ENCODE results near the gene ARMH4. TPM values are rescaled to one million over a fixed set of nuclear protein-coding genes. Genes with fewer than 3 reads are reported as not detected.
A peak's percentile ranks its signal among the peaks of the same experiment; 100 is the strongest.

Gene ARMH4
- total and polyA plus RNA-seq, 10 of the 15 experiments (the other 5 are each of a cell fraction or from before 2014, with no cell fraction given): 0.50 to 0.97 (median 0.60) TPM; not detected in 7

GRCh38 chr14:58177125-58177524, 25.1 kb upstream of the ARMH4 start (continued):
- no peak for TF ChIP-seq MEF2A (IDR thresholded peaks at IDR 0.05; ENCODE audit: insufficient read depth, low read depth, low read length)

- DNase-seq (ENCODE audit: low read depth, low spot score) (peak; percentile 42), FAIRE-seq (peak; percentile 95), ATAC-seq (peak; percentile 97)
- Histone ChIP-seq H3K4me3 (no peak overlapping the region), H3K79me2 (ENCODE audit: control insufficient read depth, insufficient read depth, low read length) (no peaks in the 10 kb centered on the region), H3K4me1 (ENCODE audit: control insufficient read depth, insufficient read depth, low read length) (no peaks in the 10 kb centered on the region), H3K27ac (ENCODE audit: control insufficient read depth, insufficient read depth) (no peak overlapping the region), H3K27me3 (replicated peaks in 1 of 2; ENCODE audit: control insufficient read depth in 2 of 2, insufficient read depth in 2 of 2, low read length in 1 of 2) (no peaks in the 10 kb centered on the region), H3K9ac (ENCODE audit: control insufficient read depth, insufficient read depth, low read length) (no peak overlapping the region), H4K20me1 (ENCODE audit: control insufficient read depth, insufficient read depth) (no peaks in the 10 kb centered on the region), H3K9me3 (replicated peaks; ENCODE audit: control insufficient read depth, insufficient read depth, low read length) (no peaks in the 10 kb centered on the region), H3K36me3 (ENCODE audit: control insufficient read depth in 2 of 2, insufficient read depth in 2 of 2, low read length in 1 of 2) (no peaks in the 10 kb centered on the region), H3K4me2 (ENCODE audit: control insufficient read depth, insufficient read depth) (no peak overlapping the region), H2AFZ (ENCODE audit: control insufficient read depth, low read depth, low read length) (peak overlapping the region; percentile 11)
- ChIA-PET RAD21 (ENCODE audit: unreplicated experiment) (interaction anchor here (1.1 kb wide), 1 partner anchor 29 kb away, joined by 3 read pairs; the partner anchor contains the start of gene ACTR10), POLR2A (no interaction called here), SMC1A (ENCODE audit: uncharacterized antibody, unreplicated experiment) (no interaction called here), CTCF (interaction anchor here (0.6 kb wide), 1 partner anchor 11 kb away, joined by 3 read pairs; no protein-coding TSS in a partner anchor)
- in situ Hi-C loops (cut with MboI): no loop called here
- intact Hi-C loops (cut with micrococcal nuclease; ENCODE audit: unreplicated experiment): no loop called here
- BruUV-seq (replicated peaks): no TSS peak
- WGBS (ENCODE audit: insufficient coverage, insufficient replicate concordance, low lambda C conversion rate, missing lambda C conversion rate): 30% methylated on average over 6 of the region's 6 CpGs
- TF ChIP-seq HDAC2 (IDR thresholded peaks at IDR 0.05) (no peak), NFYB (IDR thresholded peaks at IDR 0.05; ENCODE audit: insufficient read depth, low read depth, low read length) (peak; percentile 45; the same call in 1 of the 2 replicates), NFYA (IDR thresholded peaks at IDR 0.05; ENCODE audit: borderline replicate concordance, low read depth, low read length) (no peak), RELB (IDR thresholded peaks at IDR 0.05; ENCODE audit: low read depth) (no peak), SREBF1 (IDR thresholded peaks at IDR 0.05; ENCODE audit: low read length) (0 out of 2 replicates have a peak, but pooled peaks have one; percentile 30), PAX8 (IDR thresholded peaks at IDR 0.05) (no peak), MXI1 (IDR thresholded peaks at IDR 0.05; ENCODE audit: low read depth, low read length) (no peak), REST (IDR thresholded peaks at IDR 0.05; ENCODE audit: low read depth, low read length) (0 out of 2 replicates have a peak, but pooled peaks have one; percentile 26), TCF3 (IDR thresholded peaks at IDR 0.05; ENCODE audit: borderline replicate concordance, insufficient read depth, low read depth, low read length) (0 out of 2 replicates have a peak, but pooled peaks have one; percentile 48), MAX (IDR thresholded peaks at IDR 0.05; ENCODE audit: low read depth, low read length) (no peak), ATF7 (IDR thresholded peaks at IDR 0.05; ENCODE audit: low read depth) (no peak), PKNOX1 (IDR thresholded peaks at IDR 0.05) (no peak), BMI1 (IDR thresholded peaks at IDR 0.05; ENCODE audit: borderline replicate concordance) (no peak), SIX5 (IDR thresholded peaks at IDR 0.05; ENCODE audit: low read depth, low read length, severe bottlenecking) (no peak), RELA (IDR thresholded peaks at IDR 0.05; ENCODE audit: borderline replicate concordance, partially characterized antibody) (no peak)
Observed at GRCh38 chr14:58171090-58171489, 19.1 kb upstream of the ARMH4 start.
